Astrocyte (in vitro differentiated cells and primary cell): ENCODE measurements around the gene IFT80.

Source experiments
- CTCF ChIP-seq: IDR thresholded peaks from 2 replicates; pipeline ENCODE4 v1.5.1; 2011; ENCODE audit warnings: low read depth, mild to moderate bottlenecking, inconsistent platforms, low read length, moderate library complexity; ENCODE audit not compliant: insufficient read depth
- EZH2 ChIP-seq: IDR thresholded peaks from 2 replicates; pipeline ENCODE4 v1.6.1; 2012; ENCODE audit warnings: mild to moderate bottlenecking, low read length, inconsistent platforms; ENCODE audit not compliant: insufficient read depth

GRCh38 chr3:160400702-160401150 is 1.7 kb upstream of the IFT80 start:
- TF ChIP-seq CTCF (no peak), EZH2 (no peak)
